HG02623 (cell line): Measurements from ENCODE around the gene SH3GL2.

Experiments
- ATAC-seq: cut with Tn5 transposase; IDR thresholded peaks from one replicate; pipeline ENCODE4 v1.9.1; 2021; ENCODE audit warnings: moderate library complexity; ENCODE audit not compliant: unreplicated experiment

SH3GL2 gene

DNA sequence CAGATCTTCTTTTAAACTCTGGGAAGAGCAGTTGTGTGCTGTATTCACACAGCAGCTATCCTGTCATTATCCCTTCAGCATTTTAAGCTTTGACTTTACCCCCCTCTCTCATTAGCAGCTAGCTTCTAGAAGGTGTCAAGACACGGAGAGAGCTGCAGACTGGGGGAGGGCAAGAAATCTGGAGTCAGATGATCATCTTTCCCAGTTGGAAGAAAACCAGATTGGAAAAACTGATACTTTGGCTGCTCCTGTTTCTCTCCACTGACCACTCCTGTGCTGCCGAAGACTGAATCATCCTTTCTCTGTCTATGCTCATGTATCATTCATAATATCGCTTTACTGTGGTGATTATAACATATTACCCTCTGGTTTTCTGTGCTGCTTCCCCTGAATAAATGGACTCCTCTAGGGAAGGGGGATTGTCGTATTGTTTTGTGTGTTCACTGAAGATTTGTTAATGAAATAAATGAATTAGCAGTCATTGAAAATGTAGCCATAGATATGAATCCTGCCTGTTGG lies 75.1 kb downstream of the SH3GL2 start:
- ATAC-seq = no peak

DNA sequence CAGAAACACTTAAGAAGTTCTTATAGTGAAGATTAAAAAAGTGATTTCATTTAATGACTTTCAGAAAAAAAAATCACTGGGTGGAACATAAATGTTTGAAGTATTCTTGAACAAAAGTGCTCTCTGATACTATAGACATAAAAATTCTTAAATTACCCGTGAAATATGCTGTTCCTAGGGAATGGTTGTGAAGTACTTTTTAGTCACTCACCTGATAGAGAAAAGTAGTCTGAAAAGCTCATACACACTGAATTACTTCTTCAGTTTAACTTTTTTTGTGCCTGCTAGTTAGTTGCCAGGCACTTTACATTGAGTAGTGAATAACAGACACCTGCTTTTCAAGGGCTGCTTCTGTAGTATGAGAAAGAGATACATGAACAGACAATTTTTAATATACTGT lies 78.0 kb downstream of the SH3GL2 start:
- ATAC-seq = no peak

DNA sequence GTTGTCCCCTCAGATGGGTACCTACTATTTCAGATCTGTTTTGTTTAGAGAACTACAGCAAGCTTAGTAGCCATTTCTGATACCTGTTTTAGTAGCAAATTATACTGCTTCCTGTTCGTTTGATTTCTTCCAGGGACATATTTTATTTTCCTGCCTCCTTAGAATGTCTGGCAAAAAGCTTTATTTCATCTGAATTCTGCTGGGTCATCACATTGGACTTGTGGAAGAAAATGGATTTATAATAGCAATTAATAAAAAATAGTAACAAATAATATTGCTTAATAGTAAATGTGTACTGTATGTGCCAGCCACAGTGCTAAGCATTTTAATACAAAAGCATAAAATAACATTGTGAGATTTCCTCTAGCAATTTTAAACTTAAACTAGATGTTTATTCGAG lies 79.4 kb downstream of the SH3GL2 start:
- no peak for ATAC-seq

DNA sequence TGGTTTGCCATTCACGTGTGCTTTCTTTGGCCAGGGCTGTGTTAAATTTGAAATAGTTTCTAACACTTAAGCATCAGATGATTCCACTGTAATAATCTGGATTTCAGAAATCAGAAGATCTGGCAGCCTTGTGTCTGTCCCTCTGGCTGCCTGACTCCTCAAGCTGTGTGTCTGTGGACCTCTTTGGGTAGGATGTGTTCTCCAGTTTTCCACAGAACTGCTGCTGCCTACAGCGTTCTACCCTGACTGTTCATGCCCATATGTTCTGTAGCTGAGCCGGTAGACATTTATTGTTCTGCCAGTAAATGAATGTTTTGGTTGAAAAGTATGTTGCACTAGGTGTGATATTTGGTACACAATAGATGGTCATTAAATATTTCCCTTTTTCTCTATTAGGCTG lies 81.3 kb downstream of the SH3GL2 start:
- ATAC-seq = no peak

DNA sequence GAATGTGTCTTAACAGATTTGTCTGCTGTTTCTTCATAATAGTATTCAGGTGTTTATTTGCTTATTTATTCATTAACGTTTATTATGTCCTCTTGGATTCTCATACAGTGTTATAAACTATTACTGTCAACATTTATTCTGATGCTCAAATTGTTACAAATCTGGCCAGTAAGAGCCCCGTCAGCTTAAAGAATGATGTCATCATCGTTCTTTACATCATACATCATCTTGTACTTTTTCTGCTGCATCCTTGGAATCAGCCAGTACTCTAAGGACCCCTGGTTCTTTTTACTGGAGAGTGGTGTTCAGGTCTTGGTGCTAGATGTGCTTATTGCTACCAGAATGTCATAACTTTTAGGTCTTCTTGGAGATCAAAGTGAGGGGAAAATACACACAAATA lies 86.6 kb downstream of the SH3GL2 start:
- ATAC-seq = no peak

DNA sequence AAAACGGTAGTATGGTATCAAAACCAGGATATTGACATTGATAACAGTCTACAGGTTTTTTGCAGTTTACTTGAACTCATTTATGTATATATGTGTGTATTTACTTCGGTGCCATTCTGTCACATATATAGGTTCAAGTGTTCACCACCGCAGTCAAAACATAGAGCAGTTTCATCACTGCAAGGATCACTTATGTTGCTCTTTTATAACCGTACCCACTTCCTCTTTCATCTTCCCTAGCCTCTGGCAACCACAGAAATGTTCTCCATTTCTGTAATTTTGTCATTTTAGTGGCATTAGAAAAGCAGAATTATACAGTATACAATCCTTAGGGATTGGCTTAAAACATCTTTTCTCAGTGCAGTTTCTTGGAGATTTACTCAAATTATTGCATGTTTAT lies 90.3 kb downstream of the SH3GL2 start:
- no peak for ATAC-seq

DNA sequence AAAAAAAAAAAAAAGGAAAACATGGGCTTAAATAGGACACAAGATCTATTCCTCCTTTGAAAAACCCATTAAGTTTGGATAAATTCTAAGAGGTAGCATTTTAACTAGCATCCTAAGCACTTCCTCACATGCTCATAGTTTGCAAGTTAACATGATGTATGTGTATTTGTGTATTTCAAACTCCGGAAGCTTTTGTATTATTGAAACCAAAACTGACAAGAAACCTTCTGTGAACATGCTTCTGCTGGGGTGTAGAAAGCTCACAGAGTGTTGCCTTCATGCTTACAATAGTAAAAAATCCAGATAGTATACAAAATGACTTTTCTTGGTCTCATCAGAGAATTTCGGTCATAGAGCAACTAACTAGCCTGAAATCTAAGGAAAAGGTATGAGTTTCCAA lies 103.8 kb downstream of the SH3GL2 start:
- no peak for ATAC-seq

DNA sequence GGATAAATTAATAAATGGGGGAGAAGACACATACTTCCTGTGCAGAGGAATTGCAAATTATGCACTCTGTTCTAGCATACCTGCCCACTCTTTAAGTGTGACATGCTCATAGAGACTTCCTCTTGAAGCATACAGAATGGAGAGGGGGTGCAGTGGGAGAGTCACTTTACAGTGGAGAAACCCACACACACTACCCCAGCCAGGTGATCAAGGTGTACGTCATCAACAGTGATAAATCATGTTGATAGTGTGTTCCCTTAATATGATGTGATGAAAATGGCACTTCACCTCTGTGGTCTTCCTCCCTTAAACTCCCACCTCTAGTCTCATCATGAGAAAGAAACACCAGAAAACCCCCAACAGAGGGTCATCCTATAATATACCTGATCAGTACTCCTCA lies 110.0 kb downstream of the SH3GL2 start:
- no peak for ATAC-seq

DNA sequence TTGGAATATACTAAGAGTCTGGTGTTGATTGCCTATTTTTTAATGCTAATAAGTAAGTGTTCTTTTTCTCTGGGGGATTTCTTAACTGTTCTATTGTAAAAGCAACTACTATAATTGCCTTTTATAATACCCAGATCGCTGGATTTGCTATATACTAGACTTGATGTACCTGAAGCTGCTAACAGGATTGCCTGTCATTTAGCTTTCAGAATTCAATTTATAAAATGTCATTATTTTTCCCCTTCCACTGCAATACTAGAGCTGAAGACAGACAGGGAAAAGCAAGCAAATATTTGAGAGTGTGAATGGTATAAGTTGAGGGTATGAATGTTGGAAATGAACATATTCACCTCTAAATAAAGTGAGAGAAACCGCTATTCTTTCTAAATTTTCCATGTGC lies 115.5 kb downstream of the SH3GL2 start:
- ATAC-seq = no peak

DNA sequence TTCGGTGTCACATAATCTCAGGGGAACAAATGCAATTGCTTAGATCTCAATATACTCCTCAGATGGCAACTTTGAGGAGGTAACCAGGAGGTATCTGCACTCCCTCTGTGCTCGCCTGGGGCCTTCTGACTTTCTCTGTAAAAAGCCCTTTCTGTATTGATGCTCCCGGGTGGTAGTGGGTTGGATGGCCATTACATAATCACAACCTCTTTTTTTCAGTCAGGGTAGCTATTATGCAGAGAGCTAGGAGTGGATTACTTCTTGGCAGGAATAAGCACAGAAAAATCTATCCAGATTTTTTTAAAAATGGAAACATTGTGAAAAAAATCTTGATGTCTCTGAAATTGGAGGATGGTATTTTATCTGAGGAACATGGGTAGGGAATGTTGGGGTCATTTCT lies 116.6 kb downstream of the SH3GL2 start:
- no peak for ATAC-seq

DNA sequence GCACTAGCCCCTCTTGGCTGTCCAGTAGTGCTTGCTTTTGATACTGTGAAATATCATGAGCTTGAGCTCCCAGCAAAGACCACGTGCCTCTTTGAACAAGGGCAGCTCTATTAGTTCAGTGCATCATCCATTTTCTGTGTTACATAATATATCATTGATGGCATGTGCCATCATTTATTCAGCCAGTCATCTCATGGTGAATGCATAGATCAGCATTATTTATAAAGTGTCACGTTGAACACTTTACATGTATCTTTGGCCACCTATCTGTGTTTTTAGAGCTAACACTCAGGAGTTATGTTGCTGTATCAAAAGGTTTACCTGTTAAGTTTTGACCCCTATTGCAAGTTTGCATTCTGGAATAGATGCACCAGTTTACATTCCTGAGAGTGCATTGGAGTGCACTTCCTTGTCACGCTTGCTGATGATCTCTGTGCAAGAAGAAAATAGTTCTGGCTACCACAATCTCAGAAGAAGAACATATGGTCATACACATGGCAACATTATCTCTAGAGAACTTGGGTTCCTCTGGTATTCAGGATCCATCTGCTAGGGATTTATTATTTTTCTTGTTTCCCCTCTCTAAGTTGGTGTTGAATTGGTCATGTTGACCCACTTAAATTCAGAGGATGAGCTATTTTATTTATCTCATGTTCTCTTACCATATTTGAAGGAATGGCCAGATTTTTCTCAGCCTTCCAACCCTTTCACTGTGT lies 120.9 kb downstream of the SH3GL2 start:
- no peak for ATAC-seq

DNA sequence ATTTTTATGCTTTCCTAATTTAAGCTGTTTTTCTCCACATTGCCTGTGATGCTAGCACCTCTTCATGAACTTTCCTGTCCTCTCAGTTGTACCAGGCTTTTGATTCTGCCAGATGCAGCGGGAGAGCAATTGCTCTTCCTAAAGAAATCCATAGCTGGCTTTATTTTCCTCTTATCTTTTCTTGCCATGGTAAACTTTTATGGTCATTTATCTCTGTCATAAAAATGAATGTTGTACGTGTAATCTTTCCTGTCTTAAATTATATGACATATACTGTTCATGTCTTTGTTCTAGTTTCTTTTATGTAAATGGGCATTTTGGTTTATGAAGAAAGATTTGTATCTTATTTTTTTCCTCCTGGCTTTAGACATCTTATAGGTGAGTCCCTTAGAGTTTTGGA lies 127.5 kb downstream of the SH3GL2 start:
- ATAC-seq = no peak

DNA sequence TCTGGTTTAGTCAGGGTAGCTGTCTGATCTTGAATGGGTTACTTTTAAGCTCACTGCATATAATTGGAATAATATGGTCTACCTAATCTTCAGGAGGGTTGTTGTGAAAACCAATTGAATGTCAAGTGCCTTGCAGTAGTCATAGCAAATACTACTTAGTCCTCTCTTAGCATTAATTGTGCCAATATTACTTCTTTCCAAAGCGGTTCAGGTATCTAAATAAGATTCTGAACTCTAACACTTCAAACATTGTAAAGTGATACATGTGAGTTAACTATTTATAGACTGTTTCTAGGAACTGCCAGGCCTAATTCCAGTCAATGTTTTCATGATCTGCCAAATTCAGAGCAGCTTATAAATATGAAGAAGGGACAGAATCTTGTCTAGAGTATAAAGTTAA lies 140.2 kb downstream of the SH3GL2 start:
- no peak for ATAC-seq

DNA sequence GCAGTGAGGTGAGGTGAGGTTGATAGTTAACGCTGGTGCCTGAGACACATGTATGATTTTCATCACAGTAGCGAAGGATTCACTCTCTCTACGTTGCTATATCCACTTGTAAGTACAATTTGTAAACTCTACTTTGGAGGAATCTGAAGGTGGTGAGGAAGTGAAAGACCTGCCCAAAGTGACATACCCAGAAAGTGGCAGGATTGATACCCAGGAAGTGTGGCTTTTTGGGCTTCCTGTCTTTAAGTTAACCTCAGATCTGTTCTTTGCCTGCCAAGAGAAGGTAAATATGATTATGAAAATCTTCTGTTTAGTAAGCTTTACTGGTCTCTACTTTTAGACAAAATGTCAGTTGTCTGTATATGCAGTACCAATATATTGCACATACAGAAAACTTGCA lies 143.1 kb downstream of the SH3GL2 start:
- no peak for ATAC-seq

DNA sequence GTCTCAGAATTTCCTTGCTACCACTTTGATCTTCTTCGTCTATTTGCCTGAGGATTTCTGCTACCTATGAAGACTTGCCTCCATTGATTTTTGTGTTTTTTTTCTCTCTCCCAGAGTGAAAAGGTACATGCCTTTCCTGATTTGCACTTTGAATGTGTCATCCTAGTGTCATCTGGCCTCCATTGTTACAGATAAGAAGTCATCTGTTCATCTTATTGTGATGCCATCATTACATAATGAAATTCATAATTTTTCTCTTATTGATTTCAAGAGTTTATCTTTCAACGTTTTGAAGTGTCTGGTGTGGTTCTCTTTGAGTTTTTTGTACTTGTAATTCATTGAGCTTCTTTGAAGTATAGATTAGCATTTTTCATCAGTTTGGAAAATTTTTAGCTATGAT lies 144.8 kb downstream of the SH3GL2 start:
- no peak for ATAC-seq

DNA sequence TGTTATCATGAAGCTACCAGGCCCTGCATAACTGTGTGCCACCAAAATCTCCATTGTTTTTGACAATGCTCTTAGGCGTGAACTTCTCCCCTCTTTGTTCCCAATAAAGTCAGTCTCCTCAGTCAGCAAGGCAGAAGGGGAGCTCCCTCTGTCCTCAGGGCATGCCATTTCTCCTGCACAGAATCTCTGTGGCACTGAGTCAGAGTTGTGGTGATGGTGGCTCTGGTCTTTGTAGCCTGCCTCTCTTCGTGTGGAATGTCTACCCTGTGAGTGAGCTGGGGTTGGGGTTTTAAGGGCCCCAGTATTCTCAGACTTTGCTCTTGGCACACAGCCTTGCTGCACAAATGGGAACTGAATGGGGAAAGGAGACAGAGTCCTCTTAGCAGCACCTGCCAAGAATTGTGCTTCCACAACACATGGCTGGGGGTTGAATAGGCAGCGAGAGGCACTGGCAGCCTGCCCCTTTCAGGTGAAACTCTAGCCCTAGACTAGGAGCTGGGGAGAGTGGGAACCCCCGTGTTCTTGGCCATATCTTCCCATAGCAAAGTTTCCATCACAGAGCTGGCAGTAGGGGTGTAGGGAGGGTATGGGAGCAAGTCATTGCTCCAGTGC lies 146.6 kb downstream of the SH3GL2 start:
- ATAC-seq = no peak

DNA sequence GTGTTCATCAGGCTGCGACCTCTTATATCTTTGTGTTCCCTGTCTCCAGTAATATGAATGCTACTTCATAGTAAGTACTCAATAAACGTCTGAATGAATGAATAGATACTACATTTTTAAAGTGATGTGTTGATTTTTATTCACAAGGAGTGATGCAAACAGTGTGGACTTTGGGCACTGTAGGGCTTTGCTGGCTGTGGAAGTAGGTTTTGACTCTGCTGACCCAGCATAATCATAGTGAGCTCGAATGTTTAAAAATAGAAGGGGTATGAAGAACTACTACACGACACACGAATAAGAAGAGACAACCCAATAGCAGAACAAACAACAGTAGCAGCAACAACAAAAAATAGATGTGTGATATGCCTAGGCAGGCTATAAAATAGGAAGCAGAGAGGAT lies 147.4 kb downstream of the SH3GL2 start:
- no peak for ATAC-seq

DNA sequence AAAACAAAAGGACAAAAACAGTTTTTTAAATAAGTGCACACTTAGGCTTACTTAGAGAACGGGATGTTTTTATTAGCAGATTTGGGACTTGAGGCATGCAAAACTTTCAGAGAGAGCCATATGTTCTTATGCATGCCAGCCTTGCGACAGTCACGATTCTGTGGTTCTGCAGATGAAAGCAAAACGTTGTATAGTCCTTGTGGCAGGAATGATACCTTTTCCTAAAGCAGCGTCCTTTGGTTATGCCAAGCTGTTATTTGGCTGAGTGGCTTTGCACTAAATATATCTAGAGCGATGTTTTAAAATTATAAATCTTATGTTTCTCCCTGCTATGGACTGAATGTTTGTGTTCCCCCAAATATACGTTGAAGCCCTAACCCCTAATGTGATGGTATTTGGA lies 152.0 kb downstream of the SH3GL2 start:
- no peak for ATAC-seq

DNA sequence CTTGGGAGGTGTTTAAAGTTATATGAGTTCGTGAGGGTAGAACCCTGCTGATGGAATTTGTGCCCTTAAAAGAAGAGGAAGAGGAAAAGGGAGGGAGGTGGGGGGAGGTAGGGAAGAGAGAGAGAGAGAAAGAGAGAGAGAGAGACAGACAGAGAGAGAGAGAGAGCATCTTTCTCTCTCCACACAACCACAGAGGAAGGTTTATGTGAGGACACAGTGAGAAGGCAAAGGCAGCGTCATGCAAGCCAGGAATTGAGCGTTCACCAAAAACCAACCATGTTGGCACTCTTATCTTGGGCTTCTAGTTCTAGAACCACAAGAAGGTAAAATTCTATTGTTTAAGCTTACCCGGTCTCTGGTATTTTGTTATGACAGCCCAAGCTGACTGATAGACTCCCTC lies 152.4 kb downstream of the SH3GL2 start:
- no peak for ATAC-seq

DNA sequence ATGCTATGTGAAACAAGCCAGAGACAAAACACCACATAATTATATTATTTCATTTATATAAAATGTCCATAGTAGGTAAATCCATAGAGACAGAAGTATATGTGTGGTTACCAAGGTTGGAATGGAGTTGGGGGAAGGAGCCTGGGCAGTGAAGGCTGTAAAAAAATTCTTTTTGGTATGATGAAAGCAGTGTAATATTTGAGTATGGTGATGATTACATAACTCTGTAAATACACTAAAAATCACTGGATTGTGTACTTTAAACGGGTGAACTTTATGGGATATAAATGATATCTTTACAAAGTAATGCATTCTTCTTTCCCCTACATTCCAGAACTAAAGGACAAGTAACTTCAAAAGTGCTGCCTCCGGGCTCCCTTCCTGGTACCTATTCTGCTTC lies 155.8 kb downstream of the SH3GL2 start:
- no peak for ATAC-seq

DNA sequence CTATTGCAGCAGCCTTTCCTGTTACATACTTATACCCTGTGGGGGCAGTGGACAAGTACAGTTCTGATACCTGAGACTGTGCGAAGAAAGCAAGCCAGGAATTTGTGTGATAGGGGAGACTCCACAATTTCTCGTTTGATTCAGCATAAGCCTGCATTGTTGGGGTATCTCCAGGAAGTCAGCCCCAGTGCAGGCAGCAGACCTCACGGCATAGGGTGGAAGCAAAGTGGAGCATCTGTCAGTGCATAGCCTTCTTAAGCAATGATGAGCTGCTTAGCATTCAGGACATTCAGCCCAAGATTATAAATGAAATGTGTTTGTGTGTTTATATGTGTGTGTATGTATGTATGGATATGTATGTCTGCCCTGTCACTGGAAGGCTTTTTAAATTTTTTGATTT lies 157.0 kb downstream of the SH3GL2 start:
- ATAC-seq = no peak

DNA sequence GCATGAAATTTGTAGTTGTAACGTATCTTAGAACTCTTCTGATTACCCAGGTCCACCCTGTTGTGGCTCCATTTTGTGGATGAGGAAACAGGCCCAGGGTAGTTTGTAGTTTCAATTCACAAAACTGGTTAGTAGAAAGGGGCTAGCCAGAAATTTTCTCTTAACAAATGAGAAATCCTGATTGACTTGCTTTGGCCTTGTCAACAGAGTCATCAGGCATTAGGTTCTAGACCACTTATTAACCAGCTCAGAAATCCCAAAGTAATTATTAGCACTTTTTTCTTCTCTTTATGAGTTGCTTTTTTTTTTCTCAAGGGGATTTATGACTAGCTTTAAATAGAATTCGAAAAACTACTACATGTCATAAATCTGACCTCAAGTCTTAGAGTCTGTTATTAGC lies 160.2 kb downstream of the SH3GL2 start:
- peak; percentile 50 for ATAC-seq

DNA sequence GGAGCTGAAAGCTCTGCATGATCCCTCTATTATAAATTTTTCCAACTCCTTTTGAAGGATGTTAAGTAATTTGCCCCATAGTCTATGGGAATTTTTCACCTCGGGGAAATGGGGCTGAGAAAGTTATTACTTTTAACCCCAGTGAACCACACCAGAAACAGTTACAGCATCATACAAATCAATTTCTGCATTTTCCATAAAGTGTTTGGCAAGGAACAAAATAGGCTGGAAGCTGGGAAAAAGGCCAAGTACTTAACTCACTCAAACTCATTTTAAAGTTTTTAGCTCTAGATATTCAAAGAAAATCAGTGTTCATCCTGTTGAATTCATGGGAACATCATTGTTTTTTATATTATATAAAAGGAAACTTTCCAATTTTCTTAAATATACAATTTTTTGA lies 160.9 kb downstream of the SH3GL2 start:
- ATAC-seq = no peak
